ENCODE data around the gene RPTOR.

Gene RPTOR

GRCh38 chr17:80957461-80957941, 412.9 kb downstream of the RPTOR start:
- DNase-seq, result no peak

- DNase-seq, result no peak
These were observed 414.8 kb downstream of the RPTOR start for GRCh38 chr17:80959330-80960036.

- DNase-seq, result no peak
These were observed 415.6 kb downstream of the RPTOR start for GRCh38 chr17:80960037-80960796.

GRCh38 chr17:80960797-80961452, 416.3 kb downstream of the RPTOR start:
- DNase-seq, result no peak

GRCh38 chr17:80961541-80962330, 417.1 kb downstream of the RPTOR start:
- no peak for DNase-seq

GRCh38 chr17:80962356-80963329, 418.0 kb downstream of the RPTOR start:
- DNase-seq, result no peak

GRCh38 chr17:80963812-80964543, 419.3 kb downstream of the RPTOR start:
- DNase-seq, result no peak

GRCh38 chr17:80964544-80964856, 419.9 kb downstream of the RPTOR start:
- no peak for DNase-seq

GRCh38 chr17:80964859-80965580, 420.4 kb downstream of the RPTOR start:
- no peak for DNase-seq

GRCh38 chr17:80965606-80966005, 421.0 kb downstream of the RPTOR start:
- DNase-seq, result no peak

GRCh38 chr17:80967404-80967872, 422.8 kb downstream of the RPTOR start:
- DNase-seq, result no peak

GRCh38 chr17:80968602-80969029, 424.0 kb downstream of the RPTOR start:
- no peak for DNase-seq

- DNase-seq, result no peak
These were observed 424.5 kb downstream of the RPTOR start for GRCh38 chr17:80969030-80969673.

- no peak for DNase-seq
These were observed 425.0 kb downstream of the RPTOR start for GRCh38 chr17:80969674-80970043.

- DNase-seq, result peak; percentile 41
These were observed 425.6 kb downstream of the RPTOR start for GRCh38 chr17:80970044-80970761.

GRCh38 chr17:80970762-80971703, 426.4 kb downstream of the RPTOR start:
- DNase-seq, result no peak

GRCh38 chr17:80971704-80972304, 427.2 kb downstream of the RPTOR start:
- DNase-seq, result no peak

All from CD4-positive, alpha-beta T cell treated with Interleukin-21 for 1 hour (primary cell).